ENCODE data around the gene TMEM245.
A peak's percentile ranks its signal among the peaks of the same experiment; 100 is the strongest.

The TMEM245 gene

DNA sequence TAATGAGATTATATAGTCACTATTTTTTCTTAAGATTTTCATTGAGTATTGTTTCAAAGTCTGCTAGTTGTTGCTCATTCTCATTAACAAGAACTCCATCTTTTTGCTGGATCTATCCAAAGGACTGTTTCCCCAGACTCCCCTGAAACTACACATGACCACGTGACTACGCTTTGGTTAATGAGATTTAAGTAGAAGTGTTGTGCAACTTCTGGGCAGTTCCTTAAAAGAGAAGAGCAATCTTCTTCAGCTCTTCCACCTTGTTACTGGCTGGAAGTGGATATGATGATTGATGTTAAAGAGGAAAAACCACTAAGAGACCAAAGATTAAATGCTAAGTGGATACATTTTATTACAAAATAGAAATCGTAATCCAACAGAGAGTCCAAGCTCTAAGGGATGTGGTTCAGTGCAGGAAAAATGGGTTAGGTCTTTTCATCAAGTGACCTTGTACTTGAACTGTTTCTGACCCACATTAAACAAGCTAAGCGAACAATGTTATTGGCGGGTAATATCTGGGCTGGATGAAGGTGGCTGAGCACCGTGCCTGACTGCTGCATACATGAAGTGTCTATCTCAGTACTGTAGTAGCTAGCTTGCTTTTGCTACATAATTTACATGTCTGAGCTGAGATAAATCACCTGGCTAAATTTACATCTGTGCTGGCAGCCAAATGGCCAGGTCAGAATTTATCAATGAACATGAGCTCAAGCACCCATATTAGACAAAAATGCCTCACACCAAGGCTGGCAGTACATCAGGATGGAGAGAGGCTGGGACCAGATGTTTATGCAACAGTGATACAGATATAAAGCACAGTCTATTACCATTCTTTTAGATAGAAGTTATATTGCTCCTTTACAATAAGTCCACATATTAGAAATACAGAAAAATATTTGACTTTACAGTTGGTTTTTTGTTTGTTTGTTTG, 98.9 kb downstream of the TMEM245 start:
- DNase-seq, result no peak

DNA sequence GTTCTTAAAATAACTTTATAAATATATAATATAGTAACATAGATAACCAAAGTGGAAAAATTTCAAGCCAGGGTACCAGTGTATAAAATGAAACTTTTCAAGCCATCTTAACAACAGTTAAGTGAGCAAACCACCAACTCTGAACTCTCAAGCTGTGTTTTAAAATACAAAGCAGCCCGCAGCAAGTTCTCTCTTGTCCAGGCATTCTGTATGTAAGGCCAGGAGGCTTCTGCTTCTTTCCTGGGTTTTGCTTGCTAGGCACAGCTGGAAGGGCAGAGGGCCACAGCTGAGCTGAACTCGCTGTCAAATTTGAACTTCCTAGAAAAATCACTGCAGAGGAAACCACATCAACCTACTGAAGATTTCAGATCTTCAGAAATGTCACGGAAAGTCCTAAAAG, 99.6 kb downstream of the TMEM245 start:
- no peak for DNase-seq

GRCh38 chr9:109019420-109019819, 100.3 kb downstream of the TMEM245 start:
- no peak for DNase-seq

DNA sequence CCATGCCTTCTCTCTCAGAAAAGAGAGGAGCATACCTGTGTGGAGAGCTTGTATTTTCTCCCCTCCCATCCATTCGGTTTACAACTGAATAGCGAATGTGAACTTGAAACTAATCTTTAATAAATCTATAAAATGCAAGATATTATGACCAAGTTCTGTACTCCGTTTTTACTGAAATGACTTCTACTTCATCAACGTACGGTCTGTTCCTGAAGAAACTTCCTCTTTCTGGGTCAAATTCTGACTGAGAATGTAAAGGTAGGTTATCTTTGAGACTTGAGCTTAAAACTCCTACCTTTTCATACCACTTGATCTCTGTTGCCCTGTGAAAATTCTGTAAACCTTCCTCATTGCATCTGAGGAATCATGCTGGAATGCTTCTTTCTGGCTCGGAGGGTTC, 102.3 kb downstream of the TMEM245 start:
- no peak for DNase-seq

DNA sequence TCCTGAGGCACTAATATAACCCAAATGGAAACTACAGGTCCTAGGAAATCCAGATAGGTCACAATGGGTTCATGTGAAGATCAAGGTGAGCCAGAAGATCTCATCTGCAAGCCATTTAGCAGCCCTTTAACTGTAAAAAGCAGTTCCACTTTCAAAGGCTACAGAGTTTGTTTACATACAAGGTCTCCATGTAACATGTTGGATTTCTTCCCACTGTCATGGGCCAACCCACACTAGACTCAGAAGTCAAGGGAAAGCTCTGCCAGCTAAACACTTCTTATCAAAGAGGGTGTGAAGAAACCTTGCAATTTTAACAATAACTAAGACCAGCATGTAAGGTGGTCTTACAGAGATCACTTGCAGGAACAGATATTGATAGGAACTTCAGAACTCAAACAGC, 102.7 kb downstream of the TMEM245 start:
- DNase-seq, result no peak

- no peak for DNase-seq
Measured at GRCh38 chr9:109016132-109016531, 103.6 kb downstream of the TMEM245 start.

GRCh38 chr9:109014608-109015280, 105.0 kb downstream of the TMEM245 start:
- DNase-seq, result no peak

GRCh38 chr9:109013679-109014607, 105.8 kb downstream of the TMEM245 start:
- peak; percentile 58 for DNase-seq

DNA sequence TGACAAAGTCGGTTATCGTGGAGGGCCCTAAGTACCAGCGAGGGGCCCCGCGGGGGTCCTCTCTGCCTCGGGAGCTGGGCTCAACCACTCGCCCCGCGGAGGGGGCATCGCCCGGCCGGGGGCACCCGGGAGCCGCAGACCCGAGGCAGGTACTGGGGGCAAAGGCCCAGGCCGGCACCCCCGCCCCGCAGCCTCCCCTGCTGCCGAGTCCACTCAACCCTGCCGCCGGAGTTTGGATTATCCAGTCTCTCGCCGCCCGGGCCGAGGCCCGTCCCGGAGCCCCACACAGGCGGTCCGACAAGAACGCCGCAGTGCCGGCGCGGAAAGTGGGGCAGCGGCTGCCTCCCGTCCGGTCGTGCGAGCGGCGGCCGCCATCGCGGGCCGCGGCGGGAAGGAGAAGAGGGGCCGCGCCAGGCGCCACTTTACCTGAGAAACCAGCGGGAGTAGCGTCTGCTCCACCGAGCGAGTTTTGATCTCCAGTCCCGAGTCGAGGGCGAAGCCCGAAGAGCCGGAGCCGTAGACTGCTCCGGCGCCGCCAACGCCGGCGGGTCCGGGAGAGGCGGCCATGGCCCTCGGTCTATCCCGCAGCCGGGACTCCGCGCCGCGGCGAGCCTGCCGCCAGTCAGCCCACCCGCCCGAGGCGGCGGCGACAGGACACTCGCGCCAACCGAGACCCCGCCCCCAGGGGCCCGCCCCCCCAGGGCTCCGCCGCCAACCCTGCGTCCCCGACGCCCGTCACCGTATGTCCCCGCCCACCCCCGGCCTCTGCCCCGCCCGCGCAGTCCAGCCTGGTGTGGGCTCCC, 106.7 kb downstream of the TMEM245 start, which contains the start of gene CTNNAL1:
TSS of gene CTNNAL1 (minus strand) at position 624 of the 803 bp plus-strand sequence. CDS start at position 567, 57 bp downstream.
- peak; percentile 99 for DNase-seq

DNA sequence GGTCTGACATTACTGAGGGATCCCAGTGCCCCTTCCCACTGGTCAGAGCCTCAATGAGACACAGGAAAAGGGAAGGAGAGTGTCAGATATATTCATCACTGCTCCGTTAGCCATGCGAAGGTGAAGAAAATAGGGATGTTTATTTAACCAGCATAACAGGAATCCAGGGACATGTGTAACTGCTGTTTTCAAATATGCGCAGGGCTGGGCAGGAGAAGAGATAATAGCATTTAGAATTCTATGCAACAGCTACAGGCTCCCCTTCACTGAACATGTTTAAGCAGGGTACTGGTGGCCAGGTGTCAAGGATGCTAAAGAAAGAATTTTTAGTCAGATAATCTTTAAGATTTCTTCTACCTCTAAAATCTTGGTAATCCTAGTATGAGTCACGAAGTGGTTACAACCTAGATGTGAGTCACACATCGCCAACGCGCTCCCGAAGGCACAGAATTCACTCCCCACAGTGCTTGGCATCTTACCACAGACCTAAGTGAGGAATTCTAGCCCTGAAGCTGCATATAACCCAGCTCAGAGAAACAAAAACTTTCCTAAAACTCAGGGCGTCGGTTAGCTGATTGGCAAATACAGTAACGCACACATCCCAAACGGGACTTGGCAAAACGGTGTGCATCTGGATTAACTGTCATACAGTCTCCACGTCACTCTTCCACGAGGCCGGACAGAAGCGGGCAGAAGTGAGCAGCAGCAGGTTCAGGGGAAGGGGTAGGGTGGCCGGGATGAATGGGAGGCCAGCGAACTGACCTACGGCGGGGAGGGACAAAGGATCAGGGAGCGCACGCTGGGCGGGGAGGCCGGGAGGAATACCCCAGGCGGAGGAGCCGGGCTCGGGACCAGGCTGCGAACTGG, 107.5 kb downstream of the TMEM245 start:
- peak; percentile 86 for DNase-seq

DNA sequence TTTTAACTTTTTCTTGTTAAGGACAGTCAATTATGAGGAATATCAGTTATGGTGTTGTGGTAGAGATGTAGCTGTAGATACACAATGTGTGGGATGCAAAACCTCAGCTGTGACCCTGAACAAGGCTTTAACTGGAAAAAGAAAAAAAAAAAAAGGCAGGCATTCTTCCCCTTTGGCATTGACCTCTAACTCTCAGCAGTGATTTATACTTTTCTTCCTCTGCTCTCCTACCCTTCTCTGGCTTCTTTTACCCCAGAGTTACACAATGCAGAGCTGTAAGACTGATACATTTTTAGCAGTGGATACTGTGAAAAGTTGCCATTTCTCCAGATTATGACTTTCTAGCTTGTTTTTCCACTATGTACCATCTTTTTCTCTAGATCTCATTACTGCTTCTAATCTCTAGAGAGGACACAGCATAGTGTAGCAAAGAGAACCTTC, 108.5 kb downstream of the TMEM245 start:
- DNase-seq, result no peak

- peak; percentile 70 for DNase-seq
Measured at GRCh38 chr9:109010746-109011145, 109.0 kb downstream of the TMEM245 start.

- DNase-seq, result no peak
Measured at GRCh38 chr9:109005678-109006077, 114.1 kb downstream of the TMEM245 start.

- DNase-seq, result no peak
Measured at GRCh38 chr9:109003116-109003515, 116.6 kb downstream of the TMEM245 start.

DNA sequence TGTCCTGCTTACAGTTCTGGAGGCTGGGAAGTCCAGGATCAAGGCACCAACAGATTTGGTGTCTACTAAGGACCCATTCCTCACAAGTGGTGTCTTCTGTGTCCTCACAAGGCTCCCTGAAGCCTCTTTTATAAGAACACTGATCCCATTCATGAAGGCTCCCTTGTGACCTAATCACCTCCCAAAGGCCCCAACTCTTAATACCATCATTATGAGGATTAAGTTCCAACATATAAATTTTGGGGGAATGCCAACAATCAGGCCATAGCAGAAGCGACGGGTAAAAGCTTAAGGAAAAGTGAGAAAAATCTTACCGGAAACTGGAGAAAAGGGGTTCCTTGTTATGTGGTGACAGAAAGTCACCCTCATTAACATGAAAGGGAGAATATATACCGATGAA, 117.6 kb downstream of the TMEM245 start:
- DNase-seq, result no peak

GRCh38 chr9:109001275-109001676, 118.5 kb downstream of the TMEM245 start:
- peak; percentile 69 for DNase-seq

DNA sequence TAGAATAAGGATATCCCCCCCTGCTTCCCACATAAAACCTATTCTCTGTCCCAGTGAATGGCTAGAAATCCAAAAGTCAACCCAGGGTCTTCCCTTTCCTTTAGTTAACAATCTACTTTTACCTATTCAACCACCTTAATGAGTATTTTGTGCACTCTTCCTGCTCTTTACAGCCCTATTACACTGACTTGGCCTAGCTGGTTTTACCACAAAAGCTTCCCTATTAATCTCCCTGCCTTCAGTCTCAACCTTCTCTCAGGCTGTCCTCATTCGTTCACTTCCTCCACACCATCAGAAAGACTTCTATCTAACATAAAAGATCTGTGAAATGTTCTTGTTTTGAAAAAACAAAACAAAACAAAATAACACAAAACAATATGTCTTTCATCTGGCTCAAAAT, 122.6 kb downstream of the TMEM245 start:
- no peak for DNase-seq

- no peak for DNase-seq
Measured at GRCh38 chr9:108996643-108997042, 123.1 kb downstream of the TMEM245 start.

- no peak for DNase-seq
Measured at GRCh38 chr9:108994695-108995094, 125.1 kb downstream of the TMEM245 start.

- DNase-seq, result no peak
Measured at GRCh38 chr9:108991479-108991878, 128.3 kb downstream of the TMEM245 start.

- DNase-seq, result no peak
Measured at GRCh38 chr9:108983885-108984284, 135.9 kb downstream of the TMEM245 start.

All from islet precursor cell (in vitro differentiated cells).